GM21367 (cell line): ENCODE measurements around the gene PCSK7.
A peak's percentile ranks its signal among the peaks of the same experiment; 100 is the strongest.
"Not testable (repeated sequence)": the region's sequence is repeated elsewhere in the genome, so short reads cannot be mapped to it uniquely, and the experiment has no call there.

Experiments
- ATAC-seq: cut with Tn5 transposase; IDR thresholded peaks from one replicate; pipeline ENCODE4 v1.9.1; 2021; ENCODE audit not compliant: unreplicated experiment

The PCSK7 gene

GRCh38 chr11:117183724-117184349 lies 48.0 kb downstream of the PCSK7 start:
- no peak for ATAC-seq

- not testable (repeated sequence) for ATAC-seq
These were observed 48.7 kb downstream of the PCSK7 start for GRCh38 chr11:117183178-117183577.

GRCh38 chr11:117182551-117182935 lies 49.3 kb downstream of the PCSK7 start:
- no peak for ATAC-seq

- ATAC-seq = no peak
These were observed 50.0 kb downstream of the PCSK7 start for GRCh38 chr11:117181586-117182550.

GRCh38 chr11:117180661-117181585 lies 51.0 kb downstream of the PCSK7 start:
- no peak for ATAC-seq

- ATAC-seq = no peak
These were observed 51.9 kb downstream of the PCSK7 start for GRCh38 chr11:117180020-117180419.

GRCh38 chr11:117179048-117179999 lies 52.5 kb downstream of the PCSK7 start:
- ATAC-seq = peak; percentile 18

- ATAC-seq = peak; percentile 84
These were observed 53.5 kb downstream of the PCSK7 start, which contains the start of gene SIDT2 for GRCh38 chr11:117178210-117179034. Gene SIDT2 (plus strand): TSS chr11:117178743. CDS start chr11:117179264, 521 bp downstream.

GRCh38 chr11:117177534-117178209 lies 54.2 kb downstream of the PCSK7 start:
- no peak for ATAC-seq

- ATAC-seq = no peak
These were observed 55.7 kb downstream of the PCSK7 start for GRCh38 chr11:117176186-117176585.

- ATAC-seq = no peak
These were observed 56.1 kb downstream of the PCSK7 start for GRCh38 chr11:117175781-117176180.

- no peak for ATAC-seq
These were observed 56.8 kb downstream of the PCSK7 start for GRCh38 chr11:117175104-117175503.

- ATAC-seq = no peak
These were observed 59.0 kb downstream of the PCSK7 start for GRCh38 chr11:117172724-117173421.

GRCh38 chr11:117171404-117172061 lies 60.3 kb downstream of the PCSK7 start:
- ATAC-seq = no peak

- no peak for ATAC-seq
These were observed 60.9 kb downstream of the PCSK7 start for GRCh38 chr11:117171007-117171403.

- no peak for ATAC-seq
These were observed 61.7 kb downstream of the PCSK7 start for GRCh38 chr11:117170210-117170609.

GRCh38 chr11:117169736-117170135 lies 62.1 kb downstream of the PCSK7 start:
- ATAC-seq = no peak
